ENCODE results near the gene ARMH3. TPM values are rescaled to one million over a fixed set of nuclear protein-coding genes. Genes with fewer than 3 reads are reported as not detected.

The ARMH3 gene
- total and polyA plus RNA-seq, 10 of the 15 experiments (the other 5 are each of a cell fraction or from before 2014, with no cell fraction given) = 13.0 to 33.0 (median 16.4) TPM

DNA sequence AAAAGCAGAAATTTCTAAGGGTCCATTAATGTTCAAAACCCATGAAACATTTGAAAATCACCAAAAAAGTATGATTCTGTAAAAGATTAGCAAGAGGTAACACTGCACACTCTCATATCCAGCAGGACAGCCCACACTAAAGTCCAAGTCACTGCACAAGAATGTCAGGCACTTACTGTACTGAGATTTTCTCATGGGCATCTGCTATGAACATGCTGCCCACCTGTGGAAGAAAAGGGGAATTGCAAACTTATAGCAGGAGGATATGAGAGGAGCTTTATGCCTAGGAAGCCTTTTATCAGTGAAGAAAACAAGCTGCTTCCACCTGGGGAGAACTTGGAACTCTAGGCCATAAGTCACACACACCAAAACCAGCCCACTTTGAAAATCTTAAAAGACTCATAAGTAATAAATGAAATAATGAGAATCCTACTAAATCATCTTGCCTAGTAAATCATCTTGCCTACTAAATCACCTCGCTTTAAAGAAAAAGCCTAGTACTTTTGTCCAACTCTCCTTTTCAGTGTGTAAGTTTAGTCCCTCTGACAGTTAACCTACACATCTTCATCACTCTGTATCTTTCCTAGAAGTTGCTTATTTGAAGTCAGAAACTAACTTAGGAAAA is 46.1 kb downstream of the ARMH3 start (continued):
- TF ChIP-seq ZNF592 (IDR thresholded peaks at IDR 0.05) (peak; percentile 77; the same call in 1 of the 2 replicates), TCF3 (IDR thresholded peaks at IDR 0.05; ENCODE audit: borderline replicate concordance, insufficient read depth, low read depth, low read length) (no peak), SMARCA5 (IDR thresholded peaks at IDR 0.05) (peak; percentile 50; the same call in 1 of the 2 replicates), ESRRA (IDR thresholded peaks at IDR 0.05; ENCODE audit: low read length) (no peak)

- TF ChIP-seq, protein P1, sequence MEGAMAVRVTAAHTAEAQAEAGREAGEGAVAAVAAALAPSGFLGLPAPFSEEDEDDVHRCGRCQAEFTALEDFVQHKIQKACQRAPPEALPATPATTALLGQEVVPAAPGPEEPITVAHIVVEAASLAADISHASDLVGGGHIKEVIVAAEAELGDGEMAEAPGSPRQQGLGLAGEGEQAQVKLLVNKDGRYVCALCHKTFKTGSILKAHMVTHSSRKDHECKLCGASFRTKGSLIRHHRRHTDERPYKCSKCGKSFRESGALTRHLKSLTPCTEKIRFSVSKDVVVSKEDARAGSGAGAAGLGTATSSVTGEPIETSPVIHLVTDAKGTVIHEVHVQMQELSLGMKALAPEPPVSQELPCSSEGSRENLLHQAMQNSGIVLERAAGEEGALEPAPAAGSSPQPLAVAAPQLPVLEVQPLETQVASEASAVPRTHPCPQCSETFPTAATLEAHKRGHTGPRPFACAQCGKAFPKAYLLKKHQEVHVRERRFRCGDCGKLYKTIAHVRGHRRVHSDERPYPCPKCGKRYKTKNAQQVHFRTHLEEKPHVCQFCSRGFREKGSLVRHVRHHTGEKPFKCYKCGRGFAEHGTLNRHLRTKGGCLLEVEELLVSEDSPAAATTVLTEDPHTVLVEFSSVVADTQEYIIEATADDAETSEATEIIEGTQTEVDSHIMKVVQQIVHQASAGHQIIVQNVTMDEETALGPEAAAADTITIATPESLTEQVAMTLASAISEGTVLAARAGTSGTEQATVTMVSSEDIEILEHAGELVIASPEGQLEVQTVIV (IDR thresholded peaks at IDR 0.05; ENCODE audit: borderline replicate concordance, partially characterized antibody) = no peak
- TF ChIP-seq, protein P2, sequence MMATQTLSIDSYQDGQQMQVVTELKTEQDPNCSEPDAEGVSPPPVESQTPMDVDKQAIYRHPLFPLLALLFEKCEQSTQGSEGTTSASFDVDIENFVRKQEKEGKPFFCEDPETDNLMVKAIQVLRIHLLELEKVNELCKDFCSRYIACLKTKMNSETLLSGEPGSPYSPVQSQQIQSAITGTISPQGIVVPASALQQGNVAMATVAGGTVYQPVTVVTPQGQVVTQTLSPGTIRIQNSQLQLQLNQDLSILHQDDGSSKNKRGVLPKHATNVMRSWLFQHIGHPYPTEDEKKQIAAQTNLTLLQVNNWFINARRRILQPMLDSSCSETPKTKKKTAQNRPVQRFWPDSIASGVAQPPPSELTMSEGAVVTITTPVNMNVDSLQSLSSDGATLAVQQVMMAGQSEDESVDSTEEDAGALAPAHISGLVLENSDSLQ (IDR thresholded peaks at IDR 0.05) = no peak
- no peak for TF ChIP-seq NFIC (IDR thresholded peaks at IDR 0.05; ENCODE audit: low read depth, low read length)
- ChIA-PET POLR2A (interaction anchor here (0.6 to 5.2 kb wide), 13 partner anchors 12 to 567 kb away, joined by 3 to 55 read pairs (median 4); no protein-coding TSS in a partner anchor), SMC1A (ENCODE audit: uncharacterized antibody, unreplicated experiment) (interaction anchor here (0.9 to 19.5 kb wide), 19 partner anchors 9 to 420 kb away, joined by 3 to 408 read pairs (median 6); partner anchors contain the start of gene KCNIP2), CTCF (interaction anchor here (0.8 to 19.2 kb wide), 18 partner anchors 8 to 404 kb away, joined by 3 to 697 read pairs (median 33); partner anchors contain the start of genes KCNIP2 and NPM3), RAD21 (ENCODE audit: unreplicated experiment) (interaction anchor here (0.6 to 16.8 kb wide), 24 partner anchors 8 to 224 kb away, joined by 3 to 538 read pairs (median 4); partner anchors contain the start of genes KCNIP2 and OGA)
- no peak for DNase-seq (ENCODE audit: low read depth, low spot score)
- WGBS (ENCODE audit: insufficient coverage, insufficient replicate concordance, low lambda C conversion rate, missing lambda C conversion rate) = 4% methylated on average over 1 of the region's 3 CpGs
- no peak overlapping the region for H3K4me3 ChIP-seq
- intact Hi-C loops (cut with micrococcal nuclease; ENCODE audit: unreplicated experiment) (loop anchor here (2.0 kb wide), 1 partner anchor 65 kb away; no protein-coding TSS in a partner anchor), in situ Hi-C loops (cut with MboI) (loop anchor here (5.0 kb wide), 2 partner anchors 125 to 165 kb away; partner anchors contain the start of gene KCNIP2)
- no peaks in the 10 kb centered on the region for H4K20me1 ChIP-seq (ENCODE audit: control insufficient read depth, insufficient read depth)
- no peak overlapping the region for H2AFZ ChIP-seq (ENCODE audit: control insufficient read depth, low read depth, low read length)
- no peaks in the 10 kb centered on the region for H3K27me3 ChIP-seq (replicated peaks in 1 of 2; ENCODE audit: control insufficient read depth in 2 of 2, insufficient read depth in 2 of 2, low read length in 1 of 2)
- peak overlapping the region; percentile 57 for H3K27ac ChIP-seq (ENCODE audit: control insufficient read depth, insufficient read depth)
- no peaks in the 10 kb centered on the region for H3K9me3 ChIP-seq (replicated peaks; ENCODE audit: control insufficient read depth, insufficient read depth, low read length)
- ATAC-seq = no peak
- BruUV-seq (replicated peaks) = no TSS peak
- no peak overlapping the region for H3K4me2 ChIP-seq (ENCODE audit: control insufficient read depth, insufficient read depth)
- H3K9ac ChIP-seq (ENCODE audit: control insufficient read depth, insufficient read depth, low read length) = no peak overlapping the region
- H3K79me2 ChIP-seq (ENCODE audit: control insufficient read depth, insufficient read depth, low read length) = no peaks in the 10 kb centered on the region
- FAIRE-seq = no peak
- peaks cover 0 to 7% of the 10 kb centered on the region in 2 experiments for H3K36me3 ChIP-seq (ENCODE audit: control insufficient read depth in 2 of 2, insufficient read depth in 2 of 2, low read length in 1 of 2)
- peaks cover 27% of the 10 kb centered on the region for H3K4me1 ChIP-seq (ENCODE audit: control insufficient read depth, insufficient read depth, low read length)
Measured at GRCh38 chr10:102007796-102008195, 48.2 kb downstream of the ARMH3 start.
